ENCODE results near the gene PIK3C2G. TPM values are rescaled to one million over a fixed set of nuclear protein-coding genes. Genes with fewer than 3 reads are reported as not detected.
"Not testable (repeated sequence)": the region's sequence is repeated elsewhere in the genome, so short reads cannot be mapped to it uniquely, and the experiment has no call there.

The PIK3C2G gene
- total RNA-seq, 1 donor from 2014 or later, result 4.6 TPM

DNA sequence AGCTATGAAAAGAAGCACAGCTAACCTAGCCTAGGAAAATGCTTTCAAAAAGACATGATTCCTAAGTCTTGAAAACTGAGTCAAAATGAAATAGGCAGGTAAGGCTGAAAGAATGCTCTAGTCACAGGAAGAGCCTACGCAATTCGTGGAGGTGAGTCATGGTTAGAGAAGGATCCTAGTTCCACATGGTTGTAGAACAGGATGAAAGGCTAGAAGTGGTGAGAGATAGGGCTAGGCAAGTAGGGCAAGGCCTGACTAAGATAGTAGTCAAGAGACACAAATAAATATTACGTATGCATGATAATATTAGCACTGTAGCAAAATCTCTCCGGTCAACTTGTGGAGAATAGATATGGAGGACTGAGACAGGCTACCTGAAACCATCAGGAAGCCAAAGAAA, 429.3 kb downstream of the PIK3C2G start:
- Mint-ChIP-seq H3K9me3 (peaks cover 4% of the 10 kb centered on the region), H3K27ac (no peak overlapping the region), H3K4me1 (ENCODE audit: unreplicated experiment) (no peaks in the 10 kb centered on the region), H3K36me3 (no peaks in the 10 kb centered on the region), H3K27me3 (no peaks in the 10 kb centered on the region), H3K4me3 (no peak overlapping the region)
- DNase-seq (ENCODE audit: extremely low spot score, unreplicated experiment), result no peak
- no peak for TF ChIP-seq CTCF (conservative IDR thresholded peaks at IDR 0.05)

- not testable (repeated sequence) for DNase-seq (ENCODE audit: extremely low spot score, unreplicated experiment); H3K27me3 Mint-ChIP-seq; H3K4me1 Mint-ChIP-seq (ENCODE audit: unreplicated experiment)
Measured at GRCh38 chr12:18693986-18694385, 432.7 kb downstream of the PIK3C2G start.

GRCh38 chr12:18696971-18697602, 435.8 kb downstream of the PIK3C2G start:
- Mint-ChIP-seq H3K27me3 (no peaks in the 10 kb centered on the region), H3K27ac (no peak overlapping the region), H3K9me3 (no peaks in the 10 kb centered on the region), H3K4me1 (ENCODE audit: unreplicated experiment) (no peaks in the 10 kb centered on the region), H3K36me3 (no peaks in the 10 kb centered on the region), H3K4me3 (no peak overlapping the region)
- no peak for DNase-seq (ENCODE audit: extremely low spot score, unreplicated experiment)
- TF ChIP-seq CTCF (conservative IDR thresholded peaks at IDR 0.05), result no peak

More at GRCh38 chr12:18693986-18694385, 432.7 kb downstream of the PIK3C2G start:
- not testable (repeated sequence) for H3K27ac Mint-ChIP-seq, H3K36me3 Mint-ChIP-seq, H3K9me3 Mint-ChIP-seq, H3K4me3 Mint-ChIP-seq

Other genes with a start within 250 kb of the PIK3C2G start
- 1.1 and 1.5 TPM in 2 replicates for gene RERGL, start 171.3 kb upstream of the PIK3C2G start, total RNA-seq (ENCODE audit: low replicate concordance)